Inflammatory macrophage treated with lipopolysaccharide for 4 hours (primary cell): ENCODE data around the gene HTR3D.
A peak's percentile ranks its signal among the peaks of the same experiment; 100 is the strongest.
"Not testable (repeated sequence)": the region's sequence is repeated elsewhere in the genome, so short reads cannot be mapped to it uniquely, and the experiment has no call there.

Experiments used
- DNase-seq: peaks from one replicate; pipeline ENCODE4 v3.0.0-alpha.2; 2020

HTR3D gene

DNA sequence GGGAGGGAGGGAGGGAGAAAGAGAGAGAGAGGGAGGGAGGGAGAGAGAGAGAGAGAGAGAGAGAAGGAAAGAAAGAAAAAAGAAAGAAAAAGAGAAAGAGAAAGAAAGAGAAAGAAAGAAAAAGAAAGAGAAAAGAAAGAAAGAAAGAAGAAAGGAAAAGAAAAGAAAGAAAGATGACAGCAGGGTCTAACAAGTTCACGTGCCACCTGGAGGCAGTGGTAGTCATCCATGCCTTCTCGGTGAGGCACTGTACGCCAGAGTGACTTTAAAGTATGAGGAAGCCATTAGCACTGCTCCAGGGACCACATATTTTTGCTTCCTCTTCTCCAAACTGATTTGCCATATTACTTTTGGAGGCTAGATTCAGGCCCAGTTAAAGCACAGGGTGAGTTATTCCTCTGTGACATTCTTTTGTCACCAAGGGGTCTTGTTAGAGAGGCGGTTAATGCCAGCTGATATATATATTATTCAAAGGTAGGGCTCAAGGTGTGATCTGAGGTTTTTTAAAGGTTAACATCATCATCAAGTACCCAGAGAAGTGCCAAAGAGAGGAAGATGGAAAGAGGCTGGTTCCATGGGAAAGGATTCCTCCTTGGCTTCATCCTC, at the start of gene HTR3D:
HTR3D (plus strand) TSS at position 556 of the 606 bp plus-strand sequence; CDS start at position 556, 0 bp downstream.
- DNase-seq: peak; percentile 8

DNA sequence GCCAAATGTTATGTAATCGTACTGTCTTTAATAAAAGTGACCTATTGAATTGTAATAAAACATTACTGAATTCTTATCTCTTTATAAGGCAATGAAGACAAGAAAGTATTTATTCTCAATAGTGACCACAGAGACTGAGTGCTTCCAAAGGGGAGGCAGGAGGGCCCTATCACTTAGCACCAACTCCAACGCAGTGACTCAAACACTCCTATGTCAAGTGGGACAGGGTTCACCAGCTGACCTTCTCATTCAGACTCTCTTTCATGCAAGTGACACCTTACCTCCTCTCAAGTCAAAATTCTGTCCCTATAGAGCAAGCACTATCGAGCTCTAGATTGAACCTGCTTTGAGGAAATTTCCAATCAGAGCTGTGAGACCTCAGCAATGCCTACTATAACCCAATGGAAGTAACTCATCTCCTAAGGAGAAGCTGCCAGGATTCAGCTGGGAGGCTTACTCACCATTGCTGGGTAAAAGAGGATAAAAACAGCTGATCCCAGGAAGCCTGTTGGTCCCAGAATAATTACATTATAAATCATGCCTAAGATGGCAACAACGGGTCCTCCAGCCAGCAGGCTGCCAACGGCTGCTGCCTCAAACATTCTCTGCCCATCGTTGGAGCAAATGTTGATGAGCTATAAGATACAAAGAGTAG, 49.4 kb upstream of the HTR3D start:
- DNase-seq: no peak

- no peak for DNase-seq
Measured at GRCh38 chr3:183984127-183984740, 47.3 kb upstream of the HTR3D start.

DNA sequence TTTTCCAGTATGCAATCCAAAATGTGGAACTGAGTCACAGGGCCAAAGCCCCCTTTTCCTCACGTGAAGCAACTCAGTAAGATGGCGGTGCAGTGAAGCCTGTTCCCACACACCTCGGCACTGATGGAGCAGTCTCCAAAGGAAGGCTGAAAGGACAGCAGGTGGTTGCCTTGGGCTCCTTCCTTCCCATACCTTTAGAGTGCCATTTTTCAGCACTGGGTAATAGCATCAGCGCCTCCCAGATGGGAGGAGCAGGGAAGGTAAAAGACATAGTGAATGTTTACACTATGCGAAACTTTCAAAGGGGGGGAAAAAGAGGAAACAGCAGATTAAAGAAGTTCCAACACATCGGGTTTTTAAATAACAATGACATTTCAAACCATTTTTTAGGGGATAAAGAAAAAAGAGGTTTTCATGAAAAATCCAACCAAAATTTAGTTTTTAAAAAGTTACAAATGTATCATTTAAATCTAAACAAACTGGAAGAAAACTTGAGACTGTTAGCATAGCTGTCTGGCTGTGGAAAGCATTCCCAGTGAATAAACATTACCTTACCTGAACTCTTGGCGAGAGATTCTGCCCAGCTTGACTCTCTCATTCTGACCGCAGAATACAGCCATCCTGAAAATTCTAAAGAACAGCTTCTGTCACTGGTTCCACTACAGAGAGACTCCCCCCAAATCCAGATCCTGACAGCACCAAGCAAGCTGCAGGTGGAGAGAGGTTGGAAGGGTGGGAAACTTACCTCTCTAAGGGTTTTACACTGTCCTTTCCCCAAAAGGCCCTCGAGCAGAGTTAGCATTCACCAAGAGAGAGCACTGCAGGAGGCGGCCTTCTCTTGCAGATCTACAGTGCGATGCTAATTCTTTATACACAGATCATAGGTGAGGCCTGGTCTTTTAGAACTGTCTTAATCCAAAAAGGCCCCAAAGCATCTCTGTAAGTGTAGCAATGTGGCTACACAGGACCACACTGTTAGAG, 46.5 kb upstream of the HTR3D start:
- no peak for DNase-seq

DNA sequence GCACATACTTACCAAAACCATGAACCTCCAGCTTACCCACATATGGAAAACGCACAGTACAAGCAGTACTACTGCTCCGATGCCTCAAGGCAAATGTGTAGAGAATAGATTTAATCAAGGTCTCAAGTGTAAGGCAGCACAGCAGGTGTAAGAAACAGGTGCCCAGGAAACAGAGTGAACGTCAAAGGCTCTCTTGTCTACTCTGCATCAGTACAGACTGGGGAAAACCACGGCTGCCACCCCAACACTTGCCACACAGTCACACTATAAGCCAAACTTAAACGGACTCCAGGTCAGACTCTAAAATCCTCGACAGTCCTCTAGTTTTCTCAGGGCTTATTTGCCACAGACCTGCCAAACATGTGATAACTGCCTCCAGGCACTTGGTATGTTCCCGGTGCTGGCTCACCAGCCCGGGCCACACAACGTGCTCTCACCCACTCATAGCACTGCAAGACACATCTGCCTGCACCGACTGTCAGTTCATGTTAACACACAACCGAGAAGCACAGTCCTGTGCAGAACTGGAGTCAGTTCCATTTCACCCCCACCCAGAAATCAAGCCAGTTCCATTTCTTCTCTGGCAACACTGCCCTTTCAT, 44.4 kb upstream of the HTR3D start:
- DNase-seq: no peak

DNA sequence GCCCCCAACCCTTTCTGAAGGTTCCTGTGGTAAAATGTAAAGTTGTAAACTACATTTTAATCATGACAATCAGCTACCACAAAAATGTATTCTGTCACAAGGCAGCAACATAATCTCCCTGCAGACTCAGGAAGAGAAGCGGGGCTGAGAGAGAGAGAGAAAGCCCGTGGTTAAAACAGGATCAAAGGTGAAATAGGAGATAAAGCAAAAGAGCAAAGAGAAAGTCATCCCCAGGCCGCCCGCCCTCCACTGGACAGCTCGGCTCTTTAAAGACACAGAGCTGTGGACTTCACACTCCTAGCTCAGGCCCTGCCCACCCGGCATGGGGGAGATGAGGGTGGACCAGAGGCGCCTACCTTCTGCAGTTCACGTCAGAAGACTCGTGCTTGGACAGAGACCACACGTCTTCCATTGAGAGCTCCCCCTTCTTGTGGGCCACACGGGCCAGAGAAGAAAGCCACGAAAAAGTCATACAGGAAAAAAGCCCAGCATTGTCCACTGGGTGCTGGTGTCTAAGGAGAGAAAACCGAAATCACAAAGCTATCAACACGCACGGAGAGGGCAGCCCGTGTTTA, 43.2 kb upstream of the HTR3D start:
- DNase-seq: no peak

- DNase-seq: no peak
Measured at GRCh38 chr3:183991403-183991802, 40.1 kb upstream of the HTR3D start.

- DNase-seq: no peak
Measured at GRCh38 chr3:184001761-184002160, 29.8 kb upstream of the HTR3D start.

DNA sequence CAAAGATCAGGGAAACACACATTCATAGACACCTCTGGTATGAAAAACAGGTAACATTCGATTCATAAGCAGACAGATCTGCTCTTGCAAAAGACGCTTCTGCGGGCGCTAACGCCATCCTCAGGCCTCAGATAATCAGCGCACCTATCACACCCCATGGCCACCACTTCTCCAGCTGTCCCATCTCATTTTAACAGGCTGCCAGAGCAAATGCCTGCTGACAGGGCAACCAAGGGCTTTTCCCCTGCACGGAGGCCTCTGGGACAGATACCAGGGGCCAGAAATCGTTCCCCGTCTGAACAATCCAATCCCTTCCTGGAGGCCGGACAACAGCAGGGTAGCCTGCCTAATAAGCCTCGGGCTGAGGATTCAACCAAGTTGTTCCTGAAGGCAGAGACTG, 29.1 kb upstream of the HTR3D start:
- DNase-seq: no peak

GRCh38 chr3:184003187-184003967, 28.2 kb upstream of the HTR3D start:
- DNase-seq: no peak

- peak; percentile 64 for DNase-seq
Measured at GRCh38 chr3:184004476-184004875, 27.1 kb upstream of the HTR3D start.

DNA sequence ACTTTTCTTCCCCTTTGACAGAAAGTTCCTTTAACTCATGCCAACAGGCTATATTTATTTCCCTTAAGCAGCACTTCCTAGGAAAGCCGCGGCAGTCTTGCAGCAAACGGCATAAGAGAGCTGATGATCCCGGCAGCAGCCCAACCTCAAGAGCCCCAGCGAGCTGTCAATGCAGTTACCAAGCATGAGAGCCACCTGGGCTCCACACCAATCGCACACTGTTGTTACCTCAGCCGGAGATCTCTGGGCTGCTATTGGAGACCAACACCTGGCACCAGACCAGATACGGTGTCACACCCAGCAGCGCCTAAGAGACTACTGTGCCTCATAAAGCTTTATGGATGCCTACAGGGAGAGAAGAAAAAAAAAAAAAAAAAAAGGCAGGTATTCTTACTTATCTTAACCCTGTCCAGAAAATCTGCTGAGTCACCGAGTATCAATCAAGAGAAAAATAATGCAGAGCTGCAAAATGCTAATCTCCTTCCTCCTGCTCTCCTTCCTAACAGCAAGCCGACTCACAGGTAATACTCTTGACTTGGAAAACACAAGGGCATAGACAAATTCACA, 25.5 kb upstream of the HTR3D start:
- DNase-seq: peak; percentile 36

DNA sequence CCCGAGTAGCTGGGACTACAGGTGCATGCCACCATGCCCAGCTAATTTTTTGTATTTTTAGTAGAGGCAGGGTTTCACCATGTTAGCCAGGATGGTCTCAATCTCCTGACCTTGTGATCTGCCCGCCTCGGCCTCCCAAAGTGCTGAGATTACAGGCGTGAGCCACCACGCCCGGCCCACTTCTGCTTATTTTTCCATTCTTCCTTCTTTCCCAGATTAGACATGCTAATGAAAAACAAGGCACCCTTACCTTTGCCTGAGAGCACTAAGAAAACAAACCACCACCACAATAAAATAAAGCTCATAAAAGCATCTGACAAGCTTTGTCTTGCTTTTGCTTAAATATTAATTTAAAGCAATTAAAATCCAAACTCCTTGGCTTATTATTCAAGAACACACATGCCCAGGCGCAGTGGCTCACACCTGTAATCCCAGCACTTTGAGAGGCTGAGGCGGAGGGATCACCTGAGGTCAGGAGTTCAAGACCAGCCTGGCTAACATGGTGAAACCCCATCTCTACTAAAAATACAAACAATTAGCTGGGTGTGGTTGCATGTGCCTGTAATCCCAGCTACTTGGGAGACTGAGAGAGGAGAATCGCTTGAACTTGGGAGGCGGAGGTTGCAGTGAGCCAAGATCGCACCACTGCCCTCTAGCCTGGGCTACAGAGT, 24.3 kb upstream of the HTR3D start:
- DNase-seq: not testable (repeated sequence)

DNA sequence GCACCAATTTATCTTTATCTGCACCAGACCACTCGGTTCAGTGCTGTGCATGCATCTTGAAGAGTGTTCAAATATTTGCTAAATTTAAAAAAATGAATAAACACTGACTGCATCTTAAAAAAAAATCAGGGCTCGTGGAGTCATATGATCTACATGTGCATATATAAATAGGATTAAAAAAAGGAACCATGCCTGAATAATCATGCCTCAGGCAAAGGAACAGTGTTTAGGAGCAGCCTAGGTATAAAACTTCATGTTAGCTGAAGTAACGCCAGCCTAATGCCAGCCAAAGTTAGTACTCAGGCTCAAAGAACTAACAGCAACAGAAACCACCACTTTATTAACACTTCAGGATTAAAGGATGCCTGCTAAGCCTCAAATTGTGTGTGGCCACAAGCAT, 23.4 kb upstream of the HTR3D start:
- DNase-seq: no peak

DNA sequence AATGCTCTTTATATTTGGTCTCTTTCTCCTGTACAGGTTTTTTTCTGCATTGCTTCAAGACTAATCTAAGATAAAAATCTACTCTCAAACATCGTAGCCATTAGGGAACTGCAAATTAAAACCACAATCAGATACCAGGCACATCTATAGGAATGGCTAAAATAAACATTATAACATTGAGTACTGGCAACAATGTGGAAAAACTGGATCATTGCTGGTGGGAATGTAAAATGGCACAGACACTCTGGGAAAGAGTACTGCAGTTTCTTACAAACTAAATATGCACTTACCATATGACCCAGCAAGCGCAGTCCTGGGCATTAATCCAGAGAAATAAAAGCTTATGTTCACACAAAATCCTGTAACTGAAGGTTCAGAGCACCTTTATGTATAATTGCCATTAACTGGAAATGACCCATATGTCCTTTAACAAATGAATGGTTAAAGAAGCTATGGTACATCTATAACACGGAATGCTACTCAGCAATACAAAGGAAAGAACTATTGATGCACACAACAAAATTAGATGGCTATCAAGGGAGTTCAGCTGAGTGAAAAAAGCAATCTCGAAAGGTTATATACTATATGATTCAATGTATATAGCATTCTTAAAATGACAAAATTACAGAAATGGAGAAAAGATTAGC, 20.2 kb upstream of the HTR3D start:
- DNase-seq: no peak

GRCh38 chr3:184011937-184012889, 19.3 kb upstream of the HTR3D start:
- no peak for DNase-seq

- no peak for DNase-seq
Measured at GRCh38 chr3:184015381-184016019, 16.0 kb upstream of the HTR3D start.

GRCh38 chr3:184016169-184016570, 15.4 kb upstream of the HTR3D start:
- DNase-seq: no peak
